ENCODE measurements around the gene MINPP1.
"Not testable (repeated sequence)": the region's sequence is repeated elsewhere in the genome, so short reads cannot be mapped to it uniquely, and the experiment has no call there.

The MINPP1 gene

DNA sequence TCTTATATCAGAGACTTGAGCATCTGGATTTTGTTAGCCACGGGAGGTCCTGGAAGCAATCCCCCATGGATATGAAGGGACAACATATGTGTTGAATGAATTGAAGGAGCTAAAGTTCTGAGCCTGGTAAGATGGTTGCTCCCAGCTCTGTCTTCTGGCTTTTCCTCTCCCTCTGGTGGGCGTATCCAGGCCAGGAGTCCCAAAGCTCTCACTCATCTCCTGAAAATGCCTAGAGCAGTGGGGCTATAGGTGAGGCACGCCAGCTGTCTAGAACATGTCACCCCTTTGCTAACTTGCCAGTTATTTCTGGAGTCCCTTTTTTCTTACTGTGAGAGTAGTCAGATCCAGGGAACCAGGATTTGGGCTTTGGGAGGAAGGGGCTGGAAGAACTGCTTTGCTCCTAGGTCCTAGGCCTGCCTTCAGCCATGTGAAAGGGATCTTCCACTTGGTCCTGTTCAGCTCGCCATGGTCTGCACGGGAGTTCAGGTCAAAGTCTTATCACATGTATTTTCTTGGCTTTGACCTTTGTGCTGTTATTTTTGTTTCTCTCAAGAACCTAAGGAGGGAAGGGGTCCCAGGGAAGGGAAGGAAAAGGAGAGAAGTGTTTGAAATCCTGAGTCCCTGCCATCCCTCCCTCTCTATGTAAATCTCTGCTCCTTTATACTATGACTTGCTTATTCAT is 73.6 kb downstream of the MINPP1 start:
- no peak for DNase-seq

DNA sequence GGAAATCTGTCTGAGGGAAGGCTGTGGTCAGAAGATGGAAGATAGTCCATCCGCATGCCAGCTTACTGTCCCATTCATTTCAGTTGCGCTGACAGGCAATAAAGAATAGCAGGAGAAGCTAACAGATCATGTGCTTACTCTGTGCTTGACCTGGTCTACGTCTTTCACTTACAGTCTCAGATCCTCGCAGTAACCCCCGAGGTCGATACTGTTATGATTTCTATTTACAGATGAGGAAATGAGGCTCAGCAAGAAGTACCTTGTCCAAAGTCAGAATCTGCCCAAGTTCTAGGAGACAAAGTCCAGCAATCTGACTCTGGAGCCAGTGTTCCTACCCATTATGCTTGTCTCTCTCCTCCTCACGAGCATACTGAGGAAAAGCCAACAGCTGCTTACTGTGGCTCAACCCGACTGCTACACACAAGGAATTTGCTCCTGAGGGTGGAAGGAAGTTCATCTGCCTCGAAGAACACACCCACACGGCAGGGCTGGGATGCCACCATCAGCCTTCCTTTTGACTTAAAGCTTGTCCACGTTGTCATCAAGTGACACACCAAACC is 74.2 kb downstream of the MINPP1 start:
- peak in 1 of 2 donors; percentile 21 for DNase-seq

DNA sequence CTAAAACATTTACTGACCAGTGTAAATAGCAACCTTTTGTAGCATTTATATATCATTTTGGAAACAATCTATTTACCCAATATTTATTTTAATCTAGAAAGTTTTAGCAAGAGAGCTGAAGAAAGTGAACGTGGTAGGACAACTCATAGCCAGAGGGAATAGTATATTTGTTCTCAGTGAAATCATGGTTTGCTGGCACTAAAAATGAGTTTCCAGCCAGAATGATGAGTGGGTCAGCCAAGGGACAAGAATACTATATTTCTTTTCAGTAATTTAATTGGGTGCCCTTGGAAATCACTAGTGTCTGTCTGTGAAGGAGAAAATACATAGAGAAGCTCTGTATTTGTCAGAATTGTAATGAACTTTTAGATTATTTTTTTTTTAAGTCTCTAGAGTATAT is 74.9 kb downstream of the MINPP1 start:
- DNase-seq, result no peak

DNA sequence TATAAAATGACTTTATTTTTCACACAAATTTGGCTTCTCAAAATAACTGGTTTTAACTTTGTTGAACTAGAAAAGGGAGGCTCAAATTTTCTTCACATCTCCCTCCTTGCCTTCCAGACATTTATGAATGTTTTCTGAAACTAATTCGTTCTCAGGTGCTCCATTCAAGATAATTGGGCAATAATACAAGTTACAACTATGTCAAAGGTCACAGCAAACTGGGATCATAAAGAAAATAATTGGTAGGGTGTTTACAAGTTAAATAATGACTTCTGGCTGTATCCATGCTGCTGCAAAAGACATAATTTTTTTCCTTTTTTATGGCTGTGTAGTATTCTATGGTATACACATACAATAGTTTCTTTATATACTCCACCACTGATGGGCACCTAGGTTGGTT is 75.3 kb downstream of the MINPP1 start:
- no peak for DNase-seq

DNA sequence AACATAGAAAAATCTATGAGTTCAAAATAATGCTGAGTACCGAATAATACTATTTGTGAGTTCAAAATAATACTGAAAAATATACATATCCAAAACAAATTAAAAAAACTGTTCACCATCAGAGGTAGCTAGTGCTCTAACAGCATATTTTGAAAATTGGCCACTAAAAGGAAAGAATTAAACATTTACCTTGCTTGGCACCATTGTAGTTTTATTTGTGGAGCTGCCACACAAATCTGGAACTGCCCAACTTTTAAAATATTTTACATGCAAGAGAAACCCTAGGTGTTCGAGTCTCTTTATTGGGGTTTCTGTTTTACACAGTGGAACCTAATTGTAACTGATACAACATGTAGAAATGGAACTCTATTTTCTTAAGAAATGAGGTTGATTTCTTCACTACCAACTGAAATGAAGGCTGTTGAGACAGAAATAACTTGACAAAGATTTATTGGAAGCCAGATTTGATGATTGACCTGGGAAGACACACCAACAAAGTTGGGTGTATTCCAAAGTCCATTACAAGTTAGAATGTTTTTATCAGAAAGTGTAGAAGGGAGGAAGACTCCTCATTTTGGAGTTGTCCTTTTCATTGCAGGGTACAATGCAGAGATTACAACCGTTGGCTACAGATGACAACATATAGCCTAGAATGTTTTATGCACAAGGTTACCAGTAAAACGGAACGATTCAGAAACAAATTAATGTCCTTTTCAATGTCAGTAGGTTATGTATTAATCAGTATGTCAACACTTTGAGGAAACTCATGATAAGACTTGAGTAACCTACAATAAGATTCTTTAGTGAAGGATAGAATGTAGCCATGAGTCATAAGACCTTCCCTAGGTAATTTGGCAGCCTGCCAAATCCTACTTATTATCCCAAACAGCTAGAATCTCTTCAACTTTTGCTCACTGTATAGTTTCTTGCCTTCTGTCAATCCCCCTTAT is 81.1 kb downstream of the MINPP1 start:
- DNase-seq, result no peak

DNA sequence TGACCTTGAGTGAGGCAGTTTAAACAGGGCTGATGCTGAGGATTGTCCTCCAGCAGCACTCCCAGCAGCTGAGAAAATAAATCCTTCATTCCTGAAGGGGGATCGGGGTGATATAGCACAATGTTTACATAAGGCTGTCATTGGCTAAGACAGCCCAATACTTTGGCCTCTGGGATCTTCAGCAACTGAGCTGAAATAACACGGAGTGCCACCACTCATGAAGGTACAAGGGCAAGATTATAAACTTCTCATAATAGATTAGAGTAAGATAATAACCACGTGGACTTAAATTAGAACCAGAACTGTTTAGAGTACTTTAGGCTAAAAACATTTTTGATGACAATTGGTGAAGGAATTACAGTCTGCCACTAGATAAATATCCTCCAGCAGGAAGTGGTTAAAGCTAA is 85.0 kb downstream of the MINPP1 start:
- no peak for DNase-seq

DNA sequence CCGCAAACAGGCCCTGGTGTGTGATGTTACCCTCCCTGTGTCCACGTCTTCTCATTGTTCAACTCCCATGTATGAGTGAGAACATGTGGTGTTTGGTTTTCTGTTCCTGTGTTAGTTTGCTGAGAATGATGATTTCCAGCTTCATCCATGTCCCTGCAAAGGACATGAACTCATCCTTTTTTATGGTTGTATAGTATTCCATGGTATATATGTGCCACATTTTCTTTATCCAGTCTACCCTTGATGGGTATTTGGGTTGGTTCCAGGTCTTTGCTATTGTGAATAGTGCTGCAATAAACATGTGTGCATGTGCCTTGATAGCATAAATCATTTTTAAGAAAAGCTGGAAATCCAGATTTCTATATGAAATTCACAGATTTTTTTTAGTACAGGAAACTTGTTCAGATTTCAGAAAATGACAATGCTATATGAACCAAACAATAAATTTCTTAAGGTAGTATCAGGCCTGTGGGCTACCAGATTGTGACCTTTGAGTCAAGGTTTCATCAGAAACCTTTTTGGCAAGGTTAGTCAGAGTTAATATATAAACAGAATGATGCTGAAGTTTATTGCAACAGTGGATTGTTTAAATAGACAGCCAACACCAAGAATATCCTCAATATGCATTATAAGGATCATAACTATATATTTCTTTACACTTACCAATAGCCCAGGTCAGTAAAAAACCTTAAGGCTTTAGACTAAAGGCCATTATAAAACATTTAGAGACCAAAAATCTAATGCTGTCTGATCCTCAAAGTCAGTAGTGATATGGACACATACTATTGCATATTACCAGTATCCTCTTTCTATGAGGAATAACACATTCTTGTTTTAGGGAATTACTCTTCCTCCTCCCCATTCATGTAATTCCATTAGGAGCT is 86.3 kb downstream of the MINPP1 start:
- no peak for DNase-seq

DNA sequence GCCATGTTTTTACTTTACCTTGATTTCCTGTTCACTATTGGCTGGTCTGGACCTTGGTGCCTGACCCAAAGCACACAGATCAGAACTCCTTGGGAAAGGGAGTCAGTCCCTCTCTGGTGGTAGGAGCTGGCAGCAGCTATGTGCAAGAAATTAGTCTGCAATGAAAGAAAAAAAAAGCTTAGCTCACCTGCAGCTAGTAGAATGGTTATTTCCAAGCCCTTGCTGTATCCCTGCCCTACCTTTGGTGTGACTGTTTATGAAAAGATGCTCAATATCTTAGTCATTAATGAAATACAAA is 86.8 kb downstream of the MINPP1 start:
- no peak for DNase-seq

DNA sequence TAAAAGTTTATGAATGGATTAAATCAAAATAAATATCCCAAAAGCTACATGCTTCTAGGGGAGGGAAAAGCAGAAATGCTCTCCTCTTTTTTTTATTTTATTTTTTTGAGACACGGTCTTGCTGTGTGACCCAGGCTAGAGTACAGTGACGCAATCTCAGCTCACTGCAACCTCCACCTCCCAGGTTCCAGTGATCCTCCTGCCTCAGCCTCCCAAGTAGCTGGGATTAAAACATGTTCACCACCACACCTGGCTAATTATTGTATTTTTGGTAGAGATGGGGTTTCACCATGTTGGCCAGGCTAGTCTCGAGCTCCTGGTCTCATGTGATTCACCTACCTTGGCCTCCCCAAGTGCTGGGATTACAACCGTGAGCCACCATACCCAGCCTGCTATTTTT is 88.2 kb downstream of the MINPP1 start:
- not testable (repeated sequence) for DNase-seq

DNA sequence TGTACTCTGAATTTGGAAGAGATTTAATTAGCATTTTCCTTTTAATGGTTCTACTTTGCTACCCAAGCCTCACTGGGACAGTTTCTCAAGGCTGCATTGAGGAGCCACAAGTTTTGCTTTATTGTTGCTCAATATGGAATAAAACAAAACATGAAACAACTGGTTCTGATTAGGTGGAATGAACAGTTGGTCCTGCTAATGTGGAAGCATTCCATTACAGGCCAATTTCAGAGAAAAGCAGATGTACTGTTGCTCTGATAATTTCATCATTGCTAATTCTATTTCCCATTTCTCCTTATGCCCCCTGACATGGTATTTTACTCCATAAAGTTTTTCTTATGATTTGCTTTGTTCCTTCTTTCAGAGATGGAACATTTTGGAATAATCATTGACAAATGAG is 89.0 kb downstream of the MINPP1 start:
- peak; percentile 31 to 41 for DNase-seq

DNA sequence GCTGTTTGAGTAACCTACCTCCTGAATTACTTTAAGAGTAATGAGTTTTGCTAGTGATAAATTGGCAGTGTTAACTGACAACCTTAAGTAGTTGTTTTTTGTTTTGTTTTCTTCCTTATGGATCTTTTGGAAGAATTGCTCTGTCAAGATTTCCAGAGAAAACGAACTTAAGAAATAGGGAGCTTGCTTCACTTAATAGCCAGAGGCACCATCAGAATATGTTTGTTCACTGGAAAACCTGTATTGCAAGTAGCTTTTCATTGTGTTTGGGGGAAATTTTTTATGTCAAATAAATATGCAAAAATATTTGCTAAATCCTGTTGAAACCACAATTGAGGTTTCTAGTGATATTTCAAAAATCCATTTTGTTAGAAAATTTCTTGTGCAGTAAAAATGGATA is 89.5 kb downstream of the MINPP1 start:
- DNase-seq, result no peak

DNA sequence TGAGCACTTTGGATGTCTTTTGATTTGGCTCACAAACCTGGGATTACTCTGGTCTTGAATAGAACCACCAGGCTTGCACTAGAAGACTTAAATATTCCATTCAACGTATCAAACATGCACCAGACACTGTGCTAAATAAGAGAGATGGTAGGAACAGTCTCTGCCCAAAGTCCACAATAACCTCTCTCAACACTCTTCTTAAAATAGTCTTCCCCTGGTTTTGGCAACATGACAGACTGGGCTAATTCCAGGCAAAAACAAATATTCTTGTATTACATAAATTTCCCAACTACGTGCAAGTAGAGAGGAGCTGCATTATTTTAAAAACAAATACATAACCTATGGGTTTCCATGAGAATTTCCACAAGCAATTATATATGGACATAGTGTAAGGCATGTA is 90.2 kb downstream of the MINPP1 start:
- no peak for DNase-seq

DNA sequence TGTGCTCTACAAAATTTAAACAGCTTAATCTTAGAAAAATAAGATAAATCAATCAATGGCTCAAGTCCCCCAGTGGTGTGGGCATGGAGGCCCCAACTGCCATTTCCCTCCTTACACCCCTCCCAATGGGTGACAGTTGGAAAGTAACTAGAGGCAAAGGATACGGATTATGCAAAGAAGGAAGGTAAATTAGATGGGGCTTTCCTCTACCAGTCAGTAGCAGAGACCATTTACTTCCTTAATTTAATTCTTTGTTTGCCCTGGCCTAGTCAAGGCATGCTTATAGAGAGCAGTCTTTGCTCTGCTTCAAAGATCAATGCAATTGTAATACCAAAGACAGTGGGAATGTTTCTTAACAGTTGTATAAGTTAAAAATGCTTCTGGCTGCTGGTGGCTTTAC is 91.7 kb downstream of the MINPP1 start:
- peak; percentile 63 to 81 for DNase-seq

DNA sequence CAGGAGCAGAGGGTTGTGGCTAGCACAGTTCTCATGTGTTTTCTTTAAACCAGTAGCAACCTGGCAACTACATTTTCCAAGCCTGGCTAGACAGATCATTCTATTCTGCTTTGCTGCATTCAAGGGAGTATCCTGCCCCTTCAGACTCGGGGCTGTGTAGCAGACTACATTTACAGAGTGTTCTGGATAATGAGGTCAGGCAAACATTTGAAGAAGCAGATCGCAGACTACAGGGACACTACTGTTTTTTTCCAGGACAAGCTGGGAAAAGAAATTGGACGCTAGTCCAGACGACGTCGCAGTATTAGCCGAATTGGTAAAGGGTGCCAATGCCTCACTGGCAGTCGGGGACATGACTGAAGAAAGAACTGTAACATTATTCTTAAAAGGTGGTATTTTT is 94.0 kb downstream of the MINPP1 start:
- DNase-seq, result no peak

DNA sequence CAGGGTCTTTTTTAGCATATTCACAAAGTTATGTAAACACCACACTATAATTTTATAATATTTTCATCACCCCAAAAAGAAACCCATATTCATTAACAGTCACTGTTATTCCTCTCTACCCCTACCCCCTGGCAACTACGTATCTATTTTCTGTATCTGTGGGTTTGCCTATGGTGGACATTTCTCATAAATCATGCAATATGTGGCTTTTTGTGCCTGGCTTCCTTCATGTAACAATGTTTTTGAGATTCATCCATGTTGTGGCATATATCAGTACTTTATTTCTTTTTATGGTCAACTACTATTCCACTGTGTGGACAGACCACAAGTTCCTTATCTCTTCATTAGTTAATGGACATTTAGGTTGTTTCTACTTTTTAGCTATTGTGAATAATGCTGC is 95.9 kb downstream of the MINPP1 start:
- no peak for DNase-seq
